ENCODE results near the gene ADCYAP1R1. TPM values are rescaled to one million over a fixed set of nuclear protein-coding genes. Genes with fewer than 3 reads are reported as not detected.
A peak's percentile ranks its signal among the peaks of the same experiment; 100 is the strongest.

The ADCYAP1R1 gene
- total RNA-seq, 2 experiments from 2014 or later = not detected

DNA sequence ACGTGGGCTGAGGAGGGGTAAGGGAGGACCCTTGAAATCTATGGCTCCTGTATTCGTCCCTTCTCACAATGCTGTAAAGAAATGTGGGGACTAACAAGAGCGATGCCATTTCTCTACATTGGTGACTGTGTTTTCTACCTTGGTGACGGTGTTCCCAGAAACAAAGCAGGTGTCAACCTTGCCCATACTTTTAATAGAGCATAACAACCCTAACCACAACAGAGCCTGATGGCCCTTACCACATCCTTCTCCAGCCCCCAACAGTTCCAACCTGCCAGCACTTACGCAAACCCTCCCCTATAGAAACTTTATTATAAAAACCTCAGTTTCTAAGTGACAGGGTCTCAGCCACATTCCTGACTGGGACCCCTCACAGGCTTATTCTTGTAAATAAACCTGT, 28.2 kb upstream of the ADCYAP1R1 start:
- Histone ChIP-seq H3K9me3 (ENCODE audit: low read length) (no peaks in the 10 kb centered on the region), H3K79me2 (ENCODE audit: insufficient read depth, low read depth, low read length) (no peaks in the 10 kb centered on the region), H2AFZ (ENCODE audit: low read length) (no peak overlapping the region), H3K4me2 (ENCODE audit: low read length) (no peak overlapping the region), H3K4me3 (ENCODE audit: low read depth, low read length, poor library complexity, severe bottlenecking) (no peak overlapping the region), H4K20me1 (ENCODE audit: insufficient read depth, low read length) (no peaks in the 10 kb centered on the region), H3K36me3 (ENCODE audit: insufficient read depth, low read length) (no peaks in the 10 kb centered on the region), H3K27ac (ENCODE audit: low read depth, low read length, poor library complexity, severe bottlenecking) (no peak overlapping the region), H3K4me1 (ENCODE audit: insufficient read depth, low read length, poor library complexity, severe bottlenecking) (no peaks in the 10 kb centered on the region), H3K9me2 (ENCODE audit: insufficient read depth, low read length) (no peaks in the 10 kb centered on the region)
- TF ChIP-seq EZH2phosphoT487 (IDR thresholded peaks at IDR 0.05; ENCODE audit: borderline replicate concordance, low read depth, low read length) = no peak
- TF ChIP-seq, protein P1, sequence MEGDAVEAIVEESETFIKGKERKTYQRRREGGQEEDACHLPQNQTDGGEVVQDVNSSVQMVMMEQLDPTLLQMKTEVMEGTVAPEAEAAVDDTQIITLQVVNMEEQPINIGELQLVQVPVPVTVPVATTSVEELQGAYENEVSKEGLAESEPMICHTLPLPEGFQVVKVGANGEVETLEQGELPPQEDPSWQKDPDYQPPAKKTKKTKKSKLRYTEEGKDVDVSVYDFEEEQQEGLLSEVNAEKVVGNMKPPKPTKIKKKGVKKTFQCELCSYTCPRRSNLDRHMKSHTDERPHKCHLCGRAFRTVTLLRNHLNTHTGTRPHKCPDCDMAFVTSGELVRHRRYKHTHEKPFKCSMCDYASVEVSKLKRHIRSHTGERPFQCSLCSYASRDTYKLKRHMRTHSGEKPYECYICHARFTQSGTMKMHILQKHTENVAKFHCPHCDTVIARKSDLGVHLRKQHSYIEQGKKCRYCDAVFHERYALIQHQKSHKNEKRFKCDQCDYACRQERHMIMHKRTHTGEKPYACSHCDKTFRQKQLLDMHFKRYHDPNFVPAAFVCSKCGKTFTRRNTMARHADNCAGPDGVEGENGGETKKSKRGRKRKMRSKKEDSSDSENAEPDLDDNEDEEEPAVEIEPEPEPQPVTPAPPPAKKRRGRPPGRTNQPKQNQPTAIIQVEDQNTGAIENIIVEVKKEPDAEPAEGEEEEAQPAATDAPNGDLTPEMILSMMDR (conservative IDR thresholded peaks at IDR 0.05; ENCODE audit: low read length) = no peak
- intact Hi-C loops (cut with micrococcal nuclease; ENCODE audit: unreplicated experiment) = no loop called here
- DNase-seq (ENCODE audit: low spot score) = peak; percentile 5
- ChIA-PET CTCF (ENCODE audit: unreplicated experiment) (no interaction called here), POLR2A (no interaction called here)
- BruUV-seq (replicated peaks) = no TSS peak

- H3K4me1 ChIP-seq (ENCODE audit: insufficient read depth, low read length, poor library complexity, severe bottlenecking) = no peaks in the 10 kb centered on the region
- ChIA-PET POLR2A (no interaction called here), CTCF (ENCODE audit: unreplicated experiment) (no interaction called here)
- H2AFZ ChIP-seq (ENCODE audit: low read length) = no peak overlapping the region
- H3K4me2 ChIP-seq (ENCODE audit: low read length) = no peak overlapping the region
- no peaks in the 10 kb centered on the region for H3K36me3 ChIP-seq (ENCODE audit: insufficient read depth, low read length)
- no peaks in the 10 kb centered on the region for H3K79me2 ChIP-seq (ENCODE audit: insufficient read depth, low read depth, low read length)
- H3K9me2 ChIP-seq (ENCODE audit: insufficient read depth, low read length) = no peaks in the 10 kb centered on the region
- H3K27ac ChIP-seq (ENCODE audit: low read depth, low read length, poor library complexity, severe bottlenecking) = no peak overlapping the region
- intact Hi-C loops (cut with micrococcal nuclease; ENCODE audit: unreplicated experiment) = no loop called here
- H3K9me3 ChIP-seq (ENCODE audit: low read length) = no peaks in the 10 kb centered on the region
- no peaks in the 10 kb centered on the region for H4K20me1 ChIP-seq (ENCODE audit: insufficient read depth, low read length)
- H3K4me3 ChIP-seq (ENCODE audit: low read depth, low read length, poor library complexity, severe bottlenecking) = no peak overlapping the region
- TF ChIP-seq, protein P1 (conservative IDR thresholded peaks at IDR 0.05; ENCODE audit: low read length) = no peak
- TF ChIP-seq EZH2phosphoT487 (IDR thresholded peaks at IDR 0.05; ENCODE audit: borderline replicate concordance, low read depth, low read length) = no peak
- no TSS peak for BruUV-seq (replicated peaks)
- DNase-seq (ENCODE audit: low spot score) = no peak
These were observed 24.7 kb upstream of the ADCYAP1R1 start for GRCh38 chr7:31027161-31027965.

GRCh38 chr7:31028006-31028405, 24.1 kb upstream of the ADCYAP1R1 start:
- Histone ChIP-seq H3K4me3 (ENCODE audit: low read depth, low read length, poor library complexity, severe bottlenecking) (no peak overlapping the region), H3K36me3 (ENCODE audit: insufficient read depth, low read length) (no peaks in the 10 kb centered on the region), H3K4me1 (ENCODE audit: insufficient read depth, low read length, poor library complexity, severe bottlenecking) (no peaks in the 10 kb centered on the region), H3K9me2 (ENCODE audit: insufficient read depth, low read length) (no peaks in the 10 kb centered on the region), H3K9me3 (ENCODE audit: low read length) (no peaks in the 10 kb centered on the region), H2AFZ (ENCODE audit: low read length) (no peak overlapping the region), H3K4me2 (ENCODE audit: low read length) (no peak overlapping the region), H3K79me2 (ENCODE audit: insufficient read depth, low read depth, low read length) (no peaks in the 10 kb centered on the region), H4K20me1 (ENCODE audit: insufficient read depth, low read length) (no peaks in the 10 kb centered on the region), H3K27ac (ENCODE audit: low read depth, low read length, poor library complexity, severe bottlenecking) (no peak overlapping the region)
- DNase-seq (ENCODE audit: low spot score) = no peak
- CTCF ChIA-PET (ENCODE audit: unreplicated experiment) = no interaction called here
- BruUV-seq (replicated peaks) = no TSS peak
- intact Hi-C loops (cut with micrococcal nuclease; ENCODE audit: unreplicated experiment) = no loop called here
- no peak for TF ChIP-seq EZH2phosphoT487 (IDR thresholded peaks at IDR 0.05; ENCODE audit: borderline replicate concordance, low read depth, low read length)
- TF ChIP-seq, protein P1 (conservative IDR thresholded peaks at IDR 0.05; ENCODE audit: low read length) = no peak
- POLR2A ChIA-PET = no interaction called here

All from OCI-LY7 (cell line).